ENCODE measurements around the gene LRP8. TPM values are rescaled to one million over a fixed set of nuclear protein-coding genes. Genes with fewer than 3 reads are reported as not detected.

Gene LRP8
- total and polyA plus RNA-seq, 9 of the 15 experiments (the other 6 are each of a cell fraction or from before 2014, with no cell fraction given), result 7.1 to 56.1 (median 31.3) TPM

DNA sequence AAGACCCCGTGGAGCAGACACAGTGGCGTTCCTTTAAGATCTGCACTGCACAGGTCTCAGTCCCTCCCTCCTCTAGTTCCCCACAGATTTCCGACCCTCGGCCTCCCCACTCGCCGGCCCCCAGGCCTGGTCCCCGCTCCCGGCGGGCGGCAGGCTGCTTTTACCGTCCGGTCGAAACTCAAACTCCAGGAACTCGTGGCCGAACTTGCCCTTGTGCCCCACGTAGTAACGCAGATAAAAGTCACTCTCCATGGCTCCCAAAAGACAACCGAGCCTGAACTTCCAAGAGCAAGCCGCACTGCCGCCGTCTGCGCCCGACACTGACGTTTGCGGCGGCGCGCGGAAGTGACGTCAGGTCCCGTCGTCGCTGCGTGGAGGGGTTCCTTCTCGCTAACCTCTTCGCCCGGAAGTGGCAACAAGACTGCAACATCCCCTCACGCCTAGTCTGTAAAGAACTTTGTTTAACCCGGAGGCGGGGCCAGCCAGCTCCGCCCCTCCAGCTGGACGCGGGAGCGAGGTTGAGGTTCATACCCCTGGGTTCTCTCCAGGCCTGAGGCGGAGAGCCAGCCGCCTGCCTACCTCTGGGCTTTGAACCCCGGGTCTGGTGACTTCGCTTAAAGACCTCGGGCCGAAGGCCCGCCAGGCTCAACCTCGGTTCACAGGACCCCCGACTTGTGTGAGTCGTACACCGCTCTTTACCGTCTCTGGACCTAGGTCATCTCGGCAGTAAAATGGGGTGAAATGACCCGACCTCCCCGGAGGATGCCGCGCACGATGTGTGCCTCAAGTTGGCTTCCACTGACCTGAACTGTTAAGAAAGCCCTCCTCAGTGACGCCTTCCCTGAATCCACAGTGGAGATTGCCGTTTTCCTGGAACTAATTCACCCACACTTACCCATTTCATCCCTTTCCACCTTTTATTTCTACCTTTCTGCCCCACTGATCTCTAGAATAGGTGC lies 89.4 kb downstream of the LRP8 start, which contains the start of gene MAGOH (continued):
- TF ChIP-seq SLC30A9 (CRISPR knock-in tag; IDR thresholded peaks at IDR 0.05) (no peak), CUX1 (CRISPR knock-in tag; IDR thresholded peaks at IDR 0.05) (no peak), RBM25 (IDR thresholded peaks at IDR 0.05; ENCODE audit: low read depth, low read length, severe bottlenecking) (no peak), ZNF707 (CRISPR knock-in tag; conservative IDR thresholded peaks at IDR 0.05) (no peak), WHSC1 (IDR thresholded peaks at IDR 0.05; ENCODE audit: low read length) (no peak), ZBTB12 (CRISPR knock-in tag; IDR thresholded peaks at IDR 0.05) (peak; percentile 99), SOX6 (IDR thresholded peaks at IDR 0.05) (peak; percentile 63), POU5F1 (IDR thresholded peaks at IDR 0.05; ENCODE audit: borderline replicate concordance, low read depth, low read length, partially characterized antibody) (no peak), ZKSCAN1 (IDR thresholded peaks at IDR 0.05; ENCODE audit: low read depth, low read length) (peak; percentile 58)
- TF ChIP-seq, protein P1, sequence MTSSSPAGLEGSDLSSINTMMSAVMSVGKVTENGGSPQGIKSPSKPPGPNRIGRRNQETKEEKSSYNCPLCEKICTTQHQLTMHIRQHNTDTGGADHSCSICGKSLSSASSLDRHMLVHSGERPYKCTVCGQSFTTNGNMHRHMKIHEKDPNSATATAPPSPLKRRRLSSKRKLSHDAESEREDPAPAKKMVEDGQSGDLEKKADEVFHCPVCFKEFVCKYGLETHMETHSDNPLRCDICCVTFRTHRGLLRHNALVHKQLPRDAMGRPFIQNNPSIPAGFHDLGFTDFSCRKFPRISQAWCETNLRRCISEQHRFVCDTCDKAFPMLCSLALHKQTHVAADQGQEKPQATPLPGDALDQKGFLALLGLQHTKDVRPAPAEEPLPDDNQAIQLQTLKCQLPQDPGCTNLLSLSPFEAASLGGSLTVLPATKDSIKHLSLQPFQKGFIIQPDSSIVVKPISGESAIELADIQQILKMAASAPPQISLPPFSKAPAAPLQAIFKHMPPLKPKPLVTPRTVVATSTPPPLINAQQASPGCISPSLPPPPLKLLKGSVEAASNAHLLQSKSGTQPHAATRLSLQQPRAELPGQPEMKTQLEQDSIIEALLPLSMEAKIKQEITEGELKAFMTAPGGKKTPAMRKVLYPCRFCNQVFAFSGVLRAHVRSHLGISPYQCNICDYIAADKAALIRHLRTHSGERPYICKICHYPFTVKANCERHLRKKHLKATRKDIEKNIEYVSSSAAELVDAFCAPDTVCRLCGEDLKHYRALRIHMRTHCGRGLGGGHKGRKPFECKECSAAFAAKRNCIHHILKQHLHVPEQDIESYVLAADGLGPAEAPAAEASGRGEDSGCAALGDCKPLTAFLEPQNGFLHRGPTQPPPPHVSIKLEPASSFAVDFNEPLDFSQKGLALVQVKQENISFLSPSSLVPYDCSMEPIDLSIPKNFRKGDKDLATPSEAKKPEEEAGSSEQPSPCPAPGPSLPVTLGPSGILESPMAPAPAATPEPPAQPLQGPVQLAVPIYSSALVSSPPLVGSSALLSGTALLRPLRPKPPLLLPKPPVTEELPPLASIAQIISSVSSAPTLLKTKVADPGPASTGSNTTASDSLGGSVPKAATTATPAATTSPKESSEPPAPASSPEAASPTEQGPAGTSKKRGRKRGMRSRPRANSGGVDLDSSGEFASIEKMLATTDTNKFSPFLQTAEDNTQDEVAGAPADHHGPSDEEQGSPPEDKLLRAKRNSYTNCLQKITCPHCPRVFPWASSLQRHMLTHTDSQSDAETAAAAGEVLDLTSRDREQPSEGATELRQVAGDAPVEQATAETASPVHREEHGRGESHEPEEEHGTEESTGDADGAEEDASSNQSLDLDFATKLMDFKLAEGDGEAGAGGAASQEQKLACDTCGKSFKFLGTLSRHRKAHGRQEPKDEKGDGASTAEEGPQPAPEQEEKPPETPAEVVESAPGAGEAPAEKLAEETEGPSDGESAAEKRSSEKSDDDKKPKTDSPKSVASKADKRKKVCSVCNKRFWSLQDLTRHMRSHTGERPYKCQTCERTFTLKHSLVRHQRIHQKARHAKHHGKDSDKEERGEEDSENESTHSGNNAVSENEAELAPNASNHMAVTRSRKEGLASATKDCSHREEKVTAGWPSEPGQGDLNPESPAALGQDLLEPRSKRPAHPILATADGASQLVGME (CRISPR knock-in tag; IDR thresholded peaks at IDR 0.05), result no peak

Data from K562 (cell line).